ENCODE data around the gene TFAM.

TFAM gene

GRCh38 chr10:58384999-58385783 is at the start of gene TFAM:
Gene TFAM, plus strand, starts transcription at chr10:58385410. Its CDS starts 138 bp downstream, at chr10:58385548.
- peak; percentile 96 for DNase-seq

GRCh38 chr10:58336242-58336641 is 49.0 kb upstream of the TFAM start:
- DNase-seq = no peak

GRCh38 chr10:58341422-58341821 is 43.8 kb upstream of the TFAM start:
- DNase-seq = no peak

GRCh38 chr10:58341947-58342346 is 43.3 kb upstream of the TFAM start:
- DNase-seq = no peak

GRCh38 chr10:58347967-58348366 is 37.2 kb upstream of the TFAM start:
- no peak for DNase-seq

- no peak for DNase-seq
Measured at GRCh38 chr10:58348571-58349033, 36.6 kb upstream of the TFAM start.

- DNase-seq = no peak
Measured at GRCh38 chr10:58350023-58350422, 35.2 kb upstream of the TFAM start.

GRCh38 chr10:58350619-58351323 is 34.4 kb upstream of the TFAM start:
- no peak for DNase-seq

- no peak for DNase-seq
Measured at GRCh38 chr10:58351616-58352578, 33.3 kb upstream of the TFAM start.

GRCh38 chr10:58352956-58353610 is 32.1 kb upstream of the TFAM start:
- no peak for DNase-seq

GRCh38 chr10:58356756-58357155 is 28.5 kb upstream of the TFAM start:
- DNase-seq = no peak

- no peak for DNase-seq
Measured at GRCh38 chr10:58358314-58358933, 26.8 kb upstream of the TFAM start.

GRCh38 chr10:58358947-58359346 is 26.3 kb upstream of the TFAM start:
- DNase-seq = no peak

GRCh38 chr10:58359541-58359940 is 25.7 kb upstream of the TFAM start:
- no peak for DNase-seq

- DNase-seq = no peak
Measured at GRCh38 chr10:58360412-58361004, 24.7 kb upstream of the TFAM start.

- no peak for DNase-seq
Measured at GRCh38 chr10:58361353-58361752, 23.9 kb upstream of the TFAM start.

GRCh38 chr10:58362027-58362789 is 23.0 kb upstream of the TFAM start:
- DNase-seq = no peak

GRCh38 chr10:58367069-58367468 is 18.1 kb upstream of the TFAM start:
- no peak for DNase-seq

- no peak for DNase-seq
Measured at GRCh38 chr10:58371473-58371872, 13.7 kb upstream of the TFAM start.

GRCh38 chr10:58372607-58373441 is 12.4 kb upstream of the TFAM start:
- no peak for DNase-seq
